ENCODE data around the gene PRRC1.

The PRRC1 gene

GRCh38 chr5:127517480-127518318 lies at the start of gene PRRC1:
Gene PRRC1 (plus strand): TSS chr5:127517640. CDS start chr5:127523480, 5,840 bp downstream.
- H3K27ac ChIP-seq (ENCODE audit: extremely low read depth, low read depth, low read length) = peak within 1 kb of the TSS; percentile 88
- H3K9me3 ChIP-seq (ENCODE audit: control insufficient read depth, insufficient read depth, low read depth, low read length) = no peaks in the 10 kb centered on the region
- H3K4me1 ChIP-seq (ENCODE audit: control insufficient read depth, insufficient read depth, low read length) = peaks cover 4% of the 10 kb centered on the region
- peak within 1 kb of the TSS; percentile 100 for H3K4me3 ChIP-seq (ENCODE audit: low read depth, low read length)
- H3K36me3 ChIP-seq (ENCODE audit: control insufficient read depth in 2 of 2, insufficient read depth in 1 of 2, low read length in 2 of 2) = peaks cover 11 to 29% of the 10 kb centered on the region in 2 experiments
- POLR2A ChIA-PET = interaction anchor here (0.6 to 2.6 kb wide), 2 partner anchors 10 to 740 kb away, joined by 7 to 8 read pairs; no protein-coding TSS in a partner anchor
- CTCF ChIA-PET = interaction anchor here (2.0 kb wide), 1 partner anchor 25 kb away, joined by 4 read pairs; no protein-coding TSS in a partner anchor
- TF ChIP-seq ZSCAN4 (tag by site-specific recombination; IDR thresholded peaks at IDR 0.05) = no peak
- no peak for TF ChIP-seq ZNF544 (tag by site-specific recombination; IDR thresholded peaks at IDR 0.05)
- TF ChIP-seq ZNF639 (tag by site-specific recombination; IDR thresholded peaks at IDR 0.05) = no peak
- TF ChIP-seq ZNF398 (tag by site-specific recombination; IDR thresholded peaks at IDR 0.05) = no peak; the same call in 1 of the 2 replicates
- TF ChIP-seq ZNF404 (tag by site-specific recombination; IDR thresholded peaks at IDR 0.05) = no peak
- TF ChIP-seq ZNF791 (tag by site-specific recombination; IDR thresholded peaks at IDR 0.05) = no peak
- no peak for TF ChIP-seq ZNF677 (tag by site-specific recombination; IDR thresholded peaks at IDR 0.05)
- no peak for TF ChIP-seq AEBP2 (tag by site-specific recombination; IDR thresholded peaks at IDR 0.05; ENCODE audit: borderline replicate concordance)
- TF ChIP-seq ZSCAN23 (tag by site-specific recombination; IDR thresholded peaks at IDR 0.05) = no peak
- no peak for TF ChIP-seq ZFP3 (tag by site-specific recombination; IDR thresholded peaks at IDR 0.05; ENCODE audit: low read depth)
- TF ChIP-seq ZNF302 (tag by site-specific recombination; IDR thresholded peaks at IDR 0.05; ENCODE audit: low read depth) = no peak
- TF ChIP-seq BCL11B (tag by site-specific recombination; IDR thresholded peaks at IDR 0.05; ENCODE audit: low read depth) = no peak
- TF ChIP-seq ZNF37A (tag by site-specific recombination; IDR thresholded peaks at IDR 0.05) = no peak
- peak; percentile 16 for TF ChIP-seq SP7 (tag by site-specific recombination; IDR thresholded peaks at IDR 0.05)
- TF ChIP-seq ZNF248 (tag by site-specific recombination; IDR thresholded peaks at IDR 0.05) = no peak
- no peak for TF ChIP-seq ZNF521 (tag by site-specific recombination; IDR thresholded peaks at IDR 0.05)
- no peak for TF ChIP-seq ZNF701 (tag by site-specific recombination; IDR thresholded peaks at IDR 0.05)
- TF ChIP-seq ZNF132 (tag by site-specific recombination; IDR thresholded peaks at IDR 0.05; ENCODE audit: borderline replicate concordance) = no peak
- TF ChIP-seq ZNF48 (tag by site-specific recombination; IDR thresholded peaks at IDR 0.05) = no peak
- TF ChIP-seq KLF8 (tag by site-specific recombination; IDR thresholded peaks at IDR 0.05) = peak; percentile 46; the same call in 1 of the 2 replicates
- peak; percentile 70 for TF ChIP-seq ZNF692 (tag by site-specific recombination; IDR thresholded peaks at IDR 0.05)
- TF ChIP-seq SP2 (tag by site-specific recombination; IDR thresholded peaks at IDR 0.05) = peak; percentile 55
- TF ChIP-seq ZNF529 (tag by site-specific recombination; IDR thresholded peaks at IDR 0.05; ENCODE audit: insufficient replicate concordance) = no peak
- no peak for TF ChIP-seq ZBTB49 (tag by site-specific recombination; IDR thresholded peaks at IDR 0.05; ENCODE audit: low read depth)
- no peak for TF ChIP-seq YY2 (tag by site-specific recombination; IDR thresholded peaks at IDR 0.05)
